ENCODE data around the gene DISC1. TPM values are rescaled to one million over a fixed set of nuclear protein-coding genes. Genes with fewer than 3 reads are reported as not detected.

DISC1 gene
- total RNA-seq, 1 experiment from 2014 or later, result 3.3 TPM

GRCh38 chr1:231597971-231598370 is 28.6 kb upstream of the DISC1 start:
- Histone ChIP-seq H3K4me3 (no peak overlapping the region), H3K4me1 (replicated peaks) (peaks cover 27% of the 10 kb centered on the region), H3K27ac (no peak overlapping the region), H3K9me3 (replicated peaks) (no peaks in the 10 kb centered on the region), H3K36me3 (no peaks in the 10 kb centered on the region), H3K27me3 (replicated peaks) (no peaks in the 10 kb centered on the region)
- no peak for DNase-seq (ENCODE audit: low read depth in 1 of 2, low spot score in 2 of 2)

DNA sequence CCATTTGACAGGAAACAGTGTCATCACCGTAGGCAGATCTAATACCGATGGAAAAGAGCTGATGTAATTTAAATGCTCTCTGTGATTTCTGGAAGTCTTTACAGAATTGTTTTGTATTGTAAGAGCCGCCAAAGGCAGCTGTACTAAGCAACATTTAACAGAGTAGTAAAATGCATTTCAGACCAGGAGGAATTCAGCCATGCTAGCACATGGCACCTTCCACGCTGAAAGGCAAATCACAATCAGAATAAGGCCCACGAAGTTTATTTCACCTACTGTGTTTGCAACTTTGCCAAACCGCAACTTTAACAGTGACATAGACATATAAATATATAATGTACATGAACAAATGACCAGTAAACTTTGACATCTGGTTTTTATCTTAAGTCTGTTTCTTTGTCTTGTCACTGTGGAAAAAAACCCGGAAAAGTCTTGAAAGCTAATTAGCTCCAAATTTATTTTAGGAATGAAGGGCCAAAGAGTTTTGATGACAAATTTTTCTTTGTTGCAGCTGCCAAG is 26.1 kb upstream of the DISC1 start:
- no peaks in the 10 kb centered on the region for H3K9me3 ChIP-seq (replicated peaks)
- H3K4me3 ChIP-seq, result no peak overlapping the region
- H3K27me3 ChIP-seq (replicated peaks), result no peaks in the 10 kb centered on the region
- H3K27ac ChIP-seq, result no peak overlapping the region
- peaks cover 31% of the 10 kb centered on the region for H3K4me1 ChIP-seq (replicated peaks)
- DNase-seq (ENCODE audit: low read depth in 1 of 2, low spot score in 2 of 2), result peak in 1 of 2 experiments; percentile 63
- H3K36me3 ChIP-seq, result no peaks in the 10 kb centered on the region

DNA sequence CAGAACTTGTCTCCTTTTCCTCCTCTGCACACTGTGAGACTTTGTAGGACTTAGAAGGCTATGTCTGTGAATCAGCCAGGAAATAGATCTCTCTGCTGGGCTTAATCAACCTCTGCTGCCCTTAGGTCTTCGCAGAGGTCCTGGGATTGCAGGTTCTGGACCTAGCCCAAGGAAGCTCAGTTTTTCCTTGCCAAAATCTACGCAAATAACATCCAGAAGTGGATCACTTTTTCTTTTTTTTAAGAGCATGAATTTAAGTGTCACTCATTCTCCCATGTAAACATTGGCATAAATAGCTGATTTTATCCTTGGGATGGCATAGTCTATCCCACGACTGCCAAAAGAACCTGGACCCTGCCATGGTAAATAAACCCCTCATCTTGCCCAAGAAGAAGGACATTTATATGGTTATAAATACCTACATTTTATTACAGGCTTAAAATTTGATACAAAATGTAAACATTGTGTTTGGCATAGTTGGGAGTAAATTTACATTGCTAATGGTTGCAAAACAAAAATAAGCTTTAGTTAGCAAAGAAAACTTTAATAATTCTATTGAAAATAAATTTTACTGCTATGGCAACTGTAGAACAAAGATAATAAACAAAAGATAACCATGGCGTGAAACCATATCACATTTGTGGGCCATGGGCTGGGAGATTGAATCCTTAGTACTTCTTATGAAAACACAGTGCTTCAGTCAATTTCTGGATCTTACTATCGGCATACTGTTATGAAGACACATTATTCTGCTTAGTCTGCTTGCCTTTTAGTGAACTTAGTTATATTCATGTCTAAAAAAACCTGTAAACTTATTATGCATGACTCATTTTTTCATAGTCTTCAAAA is 24.5 kb upstream of the DISC1 start:
- Histone ChIP-seq H3K27ac (no peak overlapping the region), H3K36me3 (no peaks in the 10 kb centered on the region), H3K4me3 (no peak overlapping the region), H3K9me3 (replicated peaks) (no peaks in the 10 kb centered on the region), H3K27me3 (replicated peaks) (no peaks in the 10 kb centered on the region), H3K4me1 (replicated peaks) (peaks cover 31% of the 10 kb centered on the region)
- no peak for DNase-seq (ENCODE audit: low read depth in 1 of 2, low spot score in 2 of 2)

GRCh38 chr1:231602673-231602984 is 24.0 kb upstream of the DISC1 start:
- DNase-seq (ENCODE audit: low read depth in 1 of 2, low spot score in 2 of 2), result no peak
- Histone ChIP-seq H3K4me3 (no peak overlapping the region), H3K9me3 (replicated peaks) (no peaks in the 10 kb centered on the region), H3K27ac (no peak overlapping the region), H3K27me3 (replicated peaks) (no peaks in the 10 kb centered on the region), H3K36me3 (no peaks in the 10 kb centered on the region), H3K4me1 (replicated peaks) (peaks cover 31% of the 10 kb centered on the region)

DNA sequence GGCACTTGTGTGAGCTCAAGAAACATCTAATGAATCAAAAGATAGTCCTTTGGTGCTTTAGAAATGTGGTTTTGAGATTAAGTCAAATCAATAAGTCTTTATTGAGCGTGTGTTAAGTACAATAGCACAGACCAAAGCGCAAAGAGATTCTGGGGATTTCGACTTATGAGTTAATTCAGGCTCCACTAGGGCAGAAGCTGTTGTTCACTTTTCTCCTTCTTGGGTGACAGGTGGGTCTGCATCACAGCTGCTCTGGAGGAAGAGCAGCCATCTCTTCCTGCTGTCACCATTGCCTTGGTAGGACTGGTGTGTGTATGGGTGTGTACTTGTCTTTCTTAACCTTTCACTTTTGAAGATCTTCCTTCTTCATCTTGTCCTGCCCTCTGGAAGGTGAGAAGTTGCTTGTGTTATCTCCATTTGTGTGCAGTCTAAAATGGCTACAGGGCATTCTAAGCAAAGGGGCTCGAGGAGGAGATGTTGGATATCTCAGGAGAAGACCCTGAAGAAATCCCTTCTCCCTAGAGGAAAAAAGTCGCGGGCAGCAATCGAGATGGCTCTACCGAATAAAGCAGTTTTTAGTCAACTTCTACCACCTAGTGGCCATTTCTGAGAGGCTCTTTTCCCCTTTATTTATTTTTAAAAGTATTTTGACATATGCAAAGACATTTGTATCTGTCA is 22.9 kb upstream of the DISC1 start:
- DNase-seq (ENCODE audit: low read depth in 1 of 2, low spot score in 2 of 2), result peak in 1 of 2 experiments; percentile 70
- H3K9me3 ChIP-seq (replicated peaks), result no peaks in the 10 kb centered on the region
- H3K36me3 ChIP-seq, result no peaks in the 10 kb centered on the region
- peaks cover 31% of the 10 kb centered on the region for H3K4me1 ChIP-seq (replicated peaks)
- H3K27me3 ChIP-seq (replicated peaks), result no peaks in the 10 kb centered on the region
- no peak overlapping the region for H3K27ac ChIP-seq
- peak overlapping the region; percentile 33 for H3K4me3 ChIP-seq

GRCh38 chr1:231604276-231604621 is 22.3 kb upstream of the DISC1 start:
- Histone ChIP-seq H3K4me1 (replicated peaks) (peaks cover 31% of the 10 kb centered on the region), H3K4me3 (no peak overlapping the region), H3K9me3 (replicated peaks) (no peaks in the 10 kb centered on the region), H3K36me3 (no peaks in the 10 kb centered on the region), H3K27ac (no peak overlapping the region), H3K27me3 (replicated peaks) (no peaks in the 10 kb centered on the region)
- no peak for DNase-seq (ENCODE audit: low read depth in 1 of 2, low spot score in 2 of 2)

DNA sequence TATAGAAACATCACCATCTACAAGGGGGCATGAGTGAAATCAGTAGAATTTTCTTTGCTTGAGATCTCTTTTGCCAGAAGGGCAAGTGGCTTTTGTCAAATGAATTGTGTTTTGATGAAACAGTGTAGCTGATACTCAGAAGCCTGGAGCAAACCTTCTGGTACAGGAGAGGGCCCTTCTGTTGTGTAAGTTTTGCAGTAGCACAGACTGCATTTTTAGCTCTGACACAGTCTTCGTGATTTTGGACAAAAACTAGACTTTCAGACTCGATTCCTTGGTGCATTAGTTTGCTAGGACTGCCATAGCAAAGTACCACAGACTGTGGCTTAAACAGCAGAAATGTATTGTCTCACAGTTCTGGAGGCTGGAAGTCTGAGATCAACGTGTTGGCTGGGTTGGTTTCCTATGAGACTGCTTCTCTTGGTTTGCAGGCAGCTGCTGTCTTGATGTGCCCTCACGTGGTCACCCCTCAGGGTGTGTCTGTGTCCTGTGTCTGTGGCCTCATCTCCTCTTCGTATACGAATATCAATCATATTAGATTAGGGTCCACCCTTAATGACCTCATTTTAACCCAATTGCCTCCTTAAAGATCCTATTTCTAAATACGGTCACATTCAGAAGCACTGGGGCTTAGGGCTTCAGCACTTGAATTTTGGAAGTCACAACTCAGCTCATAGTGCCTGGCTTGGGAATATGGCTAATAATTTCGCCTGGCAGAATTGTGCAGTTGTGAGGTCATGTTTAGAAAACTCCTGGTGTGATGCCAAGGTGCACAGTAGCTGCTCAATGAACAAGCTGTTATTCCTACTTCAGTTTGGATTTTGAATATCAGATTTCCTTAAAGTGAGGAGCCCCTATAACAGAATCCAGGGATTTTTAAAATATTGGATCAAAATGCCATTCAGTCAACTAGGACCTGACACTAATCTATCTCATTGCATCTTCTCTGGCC is 21.2 kb upstream of the DISC1 start:
- H3K9me3 ChIP-seq (replicated peaks), result no peaks in the 10 kb centered on the region
- H3K27me3 ChIP-seq (replicated peaks), result no peaks in the 10 kb centered on the region
- no peaks in the 10 kb centered on the region for H3K36me3 ChIP-seq
- H3K27ac ChIP-seq, result no peak overlapping the region
- H3K4me3 ChIP-seq, result no peak overlapping the region
- DNase-seq (ENCODE audit: low read depth in 1 of 2, low spot score in 2 of 2), result no peak
- peaks cover 25% of the 10 kb centered on the region for H3K4me1 ChIP-seq (replicated peaks)

GRCh38 chr1:231606712-231607111 is 19.9 kb upstream of the DISC1 start:
- Histone ChIP-seq H3K9me3 (replicated peaks) (no peaks in the 10 kb centered on the region), H3K27me3 (replicated peaks) (no peaks in the 10 kb centered on the region), H3K4me3 (no peak overlapping the region), H3K4me1 (replicated peaks) (peaks cover 15% of the 10 kb centered on the region), H3K36me3 (no peaks in the 10 kb centered on the region), H3K27ac (no peak overlapping the region)
- DNase-seq (ENCODE audit: low read depth in 1 of 2, low spot score in 2 of 2), result no peak

GRCh38 chr1:231610388-231610787 is 16.2 kb upstream of the DISC1 start:
- Histone ChIP-seq H3K4me3 (no peak overlapping the region), H3K36me3 (no peaks in the 10 kb centered on the region), H3K4me1 (replicated peaks) (no peaks in the 10 kb centered on the region), H3K9me3 (replicated peaks) (no peaks in the 10 kb centered on the region), H3K27ac (no peak overlapping the region), H3K27me3 (replicated peaks) (no peaks in the 10 kb centered on the region)
- DNase-seq (ENCODE audit: low read depth in 1 of 2, low spot score in 2 of 2), result no peak

DNA sequence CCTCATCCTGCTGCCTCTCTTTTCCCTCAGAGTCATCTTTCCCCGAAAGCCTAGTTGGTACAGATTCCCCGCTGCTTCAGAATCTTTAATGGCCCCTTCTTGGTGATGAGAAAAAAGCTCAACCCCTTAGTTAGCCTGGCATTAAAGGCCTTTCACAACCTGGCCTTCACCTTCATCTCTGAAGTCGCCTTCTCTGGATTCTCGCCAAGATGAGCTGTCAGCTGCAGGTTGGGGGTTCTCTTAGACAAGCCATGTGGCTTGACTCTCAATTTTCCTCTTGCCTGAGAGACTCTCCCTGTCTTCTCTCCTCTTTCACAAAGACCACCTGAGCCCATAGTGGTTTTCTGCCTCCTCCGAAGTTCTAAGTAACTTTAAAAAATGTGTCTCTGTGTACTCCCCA is 15.5 kb upstream of the DISC1 start:
- no peak for DNase-seq (ENCODE audit: low read depth in 1 of 2, low spot score in 2 of 2)
- Histone ChIP-seq H3K27me3 (replicated peaks) (no peaks in the 10 kb centered on the region), H3K4me1 (replicated peaks) (no peaks in the 10 kb centered on the region), H3K9me3 (replicated peaks) (no peaks in the 10 kb centered on the region), H3K36me3 (no peaks in the 10 kb centered on the region), H3K4me3 (no peak overlapping the region), H3K27ac (no peak overlapping the region)

GRCh38 chr1:231611851-231612250 is 14.7 kb upstream of the DISC1 start:
- no peak for DNase-seq (ENCODE audit: low read depth in 1 of 2, low spot score in 2 of 2)
- H3K4me1 ChIP-seq (replicated peaks), result no peaks in the 10 kb centered on the region
- no peak overlapping the region for H3K27ac ChIP-seq
- H3K27me3 ChIP-seq (replicated peaks), result no peaks in the 10 kb centered on the region
- no peaks in the 10 kb centered on the region for H3K9me3 ChIP-seq (replicated peaks)
- no peak overlapping the region for H3K4me3 ChIP-seq
- no peaks in the 10 kb centered on the region for H3K36me3 ChIP-seq

DNA sequence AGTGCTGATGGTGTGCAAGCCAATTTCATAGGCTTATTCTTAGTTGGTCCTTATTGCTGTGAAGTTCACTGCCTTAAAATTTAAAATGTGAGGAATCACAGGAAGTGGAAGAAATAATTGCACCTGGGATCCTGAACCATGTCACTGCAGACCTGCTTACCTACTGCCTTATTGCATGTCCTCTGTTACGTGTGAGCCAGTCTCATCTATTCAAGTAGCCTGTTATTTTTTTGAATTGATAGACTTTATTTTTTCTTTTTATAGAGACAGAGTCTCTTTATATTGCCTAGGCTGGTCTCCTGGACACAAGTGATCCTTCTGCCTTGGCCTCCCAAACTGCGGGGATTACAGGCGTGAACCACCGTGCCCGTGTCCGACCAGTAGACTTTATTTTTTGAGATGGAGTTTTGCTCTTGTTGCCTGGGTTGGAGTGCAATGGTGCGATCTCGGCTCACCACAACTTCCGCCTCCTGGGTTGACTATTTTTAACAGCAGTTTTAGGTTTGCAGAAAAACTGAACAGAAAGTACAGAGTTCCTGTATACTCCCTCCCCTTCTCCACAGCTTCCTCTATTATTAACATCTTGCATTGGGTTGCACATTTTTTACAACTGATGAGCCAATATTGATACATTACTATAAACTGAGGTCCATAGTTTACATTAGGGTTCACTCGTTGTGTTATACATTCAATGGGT is 14.0 kb upstream of the DISC1 start:
- Histone ChIP-seq H3K27ac (no peak overlapping the region), H3K4me3 (no peak overlapping the region), H3K27me3 (replicated peaks) (no peaks in the 10 kb centered on the region), H3K9me3 (replicated peaks) (no peaks in the 10 kb centered on the region), H3K4me1 (replicated peaks) (no peaks in the 10 kb centered on the region), H3K36me3 (no peaks in the 10 kb centered on the region)
- DNase-seq (ENCODE audit: low read depth in 1 of 2, low spot score in 2 of 2), result no peak
